Measurements from ENCODE around the gene ERGIC1. TPM values are rescaled to one million over a fixed set of nuclear protein-coding genes. Genes with fewer than 3 reads are reported as not detected.
"Not testable (repeated sequence)": the region's sequence is repeated elsewhere in the genome, so short reads cannot be mapped to it uniquely, and the experiment has no call there.

The ERGIC1 gene
- total RNA-seq, 1 donor from 2014 or later, result 105 TPM

GRCh38 chr5:172849606-172850453, 15.8 kb downstream of the ERGIC1 start:
- Mint-ChIP-seq H3K27ac (no peak overlapping the region), H3K4me3 (no peak overlapping the region), H3K27me3 (no peaks in the 10 kb centered on the region), H3K36me3 (no peaks in the 10 kb centered on the region), H3K9me3 (no peaks in the 10 kb centered on the region), H3K4me1 (ENCODE audit: unreplicated experiment) (peaks cover 33% of the 10 kb centered on the region)
- TF ChIP-seq CTCF (conservative IDR thresholded peaks at IDR 0.05), result no peak
- no peak for DNase-seq (ENCODE audit: extremely low spot score, unreplicated experiment)

- DNase-seq (ENCODE audit: extremely low spot score, unreplicated experiment), result no peak
- H3K27ac Mint-ChIP-seq, result no peak overlapping the region
- no peak for TF ChIP-seq CTCF (conservative IDR thresholded peaks at IDR 0.05)
- no peaks in the 10 kb centered on the region for H3K27me3 Mint-ChIP-seq
- H3K36me3 Mint-ChIP-seq, result no peaks in the 10 kb centered on the region
- peaks cover 33% of the 10 kb centered on the region for H3K4me1 Mint-ChIP-seq (ENCODE audit: unreplicated experiment)
- H3K9me3 Mint-ChIP-seq, result no peaks in the 10 kb centered on the region
- H3K4me3 Mint-ChIP-seq, result no peak overlapping the region
Observed at GRCh38 chr5:172850454-172850797, 16.4 kb downstream of the ERGIC1 start.

- DNase-seq (ENCODE audit: extremely low spot score, unreplicated experiment); H3K4me3 Mint-ChIP-seq; H3K27ac Mint-ChIP-seq; H3K9me3 Mint-ChIP-seq; H3K36me3 Mint-ChIP-seq; H3K27me3 Mint-ChIP-seq: not testable (repeated sequence)
- peaks cover 33% of the 10 kb centered on the region for H3K4me1 Mint-ChIP-seq (ENCODE audit: unreplicated experiment)
Observed at GRCh38 chr5:172851254-172851653, 17.2 kb downstream of the ERGIC1 start.

- peaks cover 1% of the 10 kb centered on the region for H3K36me3 Mint-ChIP-seq
- no peak overlapping the region for H3K27ac Mint-ChIP-seq
- H3K4me1 Mint-ChIP-seq (ENCODE audit: unreplicated experiment), result peaks cover 26% of the 10 kb centered on the region
- no peak for DNase-seq (ENCODE audit: extremely low spot score, unreplicated experiment)
- no peaks in the 10 kb centered on the region for H3K27me3 Mint-ChIP-seq
- no peak for TF ChIP-seq CTCF (conservative IDR thresholded peaks at IDR 0.05)
- H3K4me3 Mint-ChIP-seq, result no peak overlapping the region
- H3K9me3 Mint-ChIP-seq, result no peaks in the 10 kb centered on the region
Observed at GRCh38 chr5:172852490-172853354, 18.7 kb downstream of the ERGIC1 start.

GRCh38 chr5:172853355-172853975, 19.4 kb downstream of the ERGIC1 start:
- Mint-ChIP-seq H3K27ac (no peak overlapping the region), H3K4me3 (no peak overlapping the region), H3K9me3 (no peaks in the 10 kb centered on the region), H3K4me1 (ENCODE audit: unreplicated experiment) (peaks cover 25% of the 10 kb centered on the region), H3K27me3 (no peaks in the 10 kb centered on the region), H3K36me3 (peaks cover 3% of the 10 kb centered on the region)
- no peak for TF ChIP-seq CTCF (conservative IDR thresholded peaks at IDR 0.05)
- no peak for DNase-seq (ENCODE audit: extremely low spot score, unreplicated experiment)
